Fibroblast of skin of abdomen (primary cell): ENCODE data around the gene CAB39L. TPM values are rescaled to one million over a fixed set of nuclear protein-coding genes. Genes with fewer than 3 reads are reported as not detected.

Source experiments
- DNase-seq: peaks from one replicate; pipeline ENCODE4 v3.0.0-alpha.2; 2013
- polyA plus RNA-seq, 2 experiments: library from polyadenylated mRNA; unstranded; fragments of 120-200 nt; gene quantifications; one replicate each; pipeline ENCODE4 v1.2.1, GENCODE V29; 2013; ENCODE audit not compliant: insufficient read length in 2 of 2

CAB39L gene
- 5.6 TPM for polyA plus RNA-seq (2013, experiment 1 of 2; ENCODE audit: insufficient read length)
- polyA plus RNA-seq (2013, experiment 2 of 2; ENCODE audit: insufficient read length) = 5.7 TPM

DNA sequence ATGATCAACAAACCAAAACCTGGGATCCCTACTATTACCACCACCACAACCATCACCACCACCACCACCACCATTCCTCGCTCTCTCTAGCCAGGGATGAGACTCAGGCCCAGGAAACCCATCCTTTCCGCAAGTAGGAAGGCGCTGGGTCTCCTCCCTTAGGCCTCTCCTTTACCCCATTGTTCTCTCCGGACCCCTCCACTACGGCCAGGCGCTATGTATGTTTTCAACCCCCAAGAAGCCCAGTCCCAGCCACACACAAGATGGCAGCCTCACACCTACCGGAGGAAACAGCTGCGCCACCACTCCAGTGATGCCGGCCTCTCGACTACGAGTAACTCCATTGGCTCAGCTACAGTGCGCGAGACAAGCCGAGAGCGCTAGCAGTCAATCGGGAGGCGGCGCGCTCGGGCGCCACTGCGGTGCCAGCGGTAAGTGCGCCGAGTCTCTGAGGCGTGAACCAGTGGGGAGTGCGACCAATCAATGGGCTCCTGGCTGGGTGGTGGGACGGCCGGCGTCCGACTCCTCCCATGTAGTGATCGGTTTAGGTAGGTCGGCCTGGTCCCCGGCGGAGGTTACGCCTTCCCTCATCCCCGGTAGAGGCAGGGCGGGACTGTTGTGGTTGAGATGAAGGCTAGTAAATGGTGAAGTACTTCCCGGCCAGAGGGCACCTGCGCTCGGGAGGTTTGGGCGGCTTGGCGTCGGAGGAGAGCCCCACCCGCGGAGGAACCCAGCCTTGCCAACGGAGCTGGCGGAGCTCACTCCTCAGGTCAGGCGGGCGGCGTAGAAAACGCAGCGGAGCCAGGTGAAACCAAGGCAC lies at the start of gene CAB39L, which contains the start of gene SETDB2:
TSS of gene CAB39L (minus strand) at position 361 of the 820 bp plus-strand sequence. CDS start 61,154 bp downstream, outside the sequence.
TSS of gene SETDB2 (plus strand) at position 571 of the 820 bp plus-strand sequence. CDS start 7,620 bp downstream, outside the sequence.
- peak; percentile 98 for DNase-seq

DNA sequence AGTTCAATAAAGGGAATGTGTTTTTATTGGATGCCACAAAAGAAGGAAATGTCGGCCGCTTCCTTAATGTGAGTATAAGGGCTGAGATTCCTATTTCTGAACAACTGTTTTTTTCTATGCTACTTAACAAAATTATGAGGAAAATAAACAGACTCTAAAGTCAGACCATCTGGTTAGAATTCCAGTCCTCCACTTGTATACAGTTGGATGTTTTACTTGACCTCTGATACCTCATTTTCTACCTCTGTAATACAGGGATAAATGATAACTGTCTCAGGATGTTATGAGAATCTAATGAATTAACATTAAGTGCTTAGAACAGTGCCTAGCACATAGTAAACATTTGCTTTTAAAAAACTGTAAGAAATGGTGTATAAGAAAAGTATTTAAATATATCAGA lies 44.7 kb upstream of the CAB39L start:
- DNase-seq = no peak

DNA sequence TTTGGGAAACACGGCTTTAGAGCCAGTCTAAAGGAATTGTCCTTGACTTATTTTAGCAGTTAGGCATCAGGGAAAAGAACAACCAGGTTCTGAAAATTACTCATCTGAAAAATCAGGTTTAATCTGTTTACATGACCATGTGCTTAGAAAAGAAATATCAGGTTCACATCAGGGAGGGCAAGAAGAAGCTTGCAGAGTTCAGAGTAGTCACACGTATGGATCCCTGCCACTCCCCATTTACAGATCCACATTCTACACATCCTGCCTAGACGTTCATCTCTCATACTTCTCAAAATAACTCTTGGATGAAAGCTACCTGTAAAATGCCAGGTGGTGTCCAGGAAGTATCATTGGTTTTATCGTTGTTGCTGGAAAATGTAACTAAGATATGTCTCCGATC lies 37.9 kb upstream of the CAB39L start:
- DNase-seq = no peak

DNA sequence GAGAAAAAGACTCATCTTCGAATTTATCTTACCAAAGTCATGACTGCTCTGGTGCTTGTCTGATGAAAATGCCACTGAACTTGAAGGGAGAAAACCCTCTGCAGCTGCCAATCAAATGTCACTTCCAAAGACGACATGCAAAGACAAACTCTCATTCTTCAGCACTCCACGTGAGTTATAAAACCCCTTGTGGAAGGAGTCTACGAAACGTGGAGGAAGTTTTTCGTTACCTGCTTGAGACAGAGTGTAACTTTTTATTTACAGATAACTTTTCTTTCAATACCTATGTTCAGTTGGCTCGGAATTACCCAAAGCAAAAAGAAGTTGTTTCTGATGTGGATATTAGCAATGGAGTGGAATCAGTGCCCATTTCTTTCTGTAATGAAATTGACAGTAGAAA lies 32.7 kb upstream of the CAB39L start:
- no peak for DNase-seq

GRCh38 chr13:49472186-49472585 lies 28.3 kb upstream of the CAB39L start:
- no peak for DNase-seq

DNA sequence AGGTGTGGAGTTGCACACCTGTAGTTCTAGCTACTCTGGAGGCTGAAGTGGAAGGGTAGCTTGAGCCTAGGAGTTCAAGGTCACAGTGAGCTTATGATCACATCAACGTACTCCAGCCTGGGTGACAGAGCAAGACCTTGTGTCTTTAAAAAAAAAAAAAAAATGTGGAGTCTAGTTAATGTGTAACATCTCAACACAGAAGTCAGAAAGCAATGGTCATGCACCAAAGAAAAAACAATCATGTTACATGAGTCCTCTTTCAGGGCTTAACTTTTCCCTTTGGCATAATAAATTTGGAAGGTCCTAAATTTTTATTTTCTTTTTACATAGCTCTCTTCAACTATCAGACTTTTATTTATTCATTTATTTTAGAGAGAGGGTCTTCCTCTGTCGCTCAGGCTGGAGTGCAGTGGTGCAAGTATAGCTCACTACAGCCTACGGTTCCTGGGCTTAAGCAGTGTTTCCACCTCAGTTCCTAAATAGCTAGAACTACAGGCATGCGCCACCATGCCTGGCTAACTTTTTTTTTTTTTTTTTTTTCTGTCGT lies 22.5 kb upstream of the CAB39L start:
- no peak for DNase-seq

GRCh38 chr13:49464621-49465325 lies 20.9 kb upstream of the CAB39L start:
- no peak for DNase-seq

DNA sequence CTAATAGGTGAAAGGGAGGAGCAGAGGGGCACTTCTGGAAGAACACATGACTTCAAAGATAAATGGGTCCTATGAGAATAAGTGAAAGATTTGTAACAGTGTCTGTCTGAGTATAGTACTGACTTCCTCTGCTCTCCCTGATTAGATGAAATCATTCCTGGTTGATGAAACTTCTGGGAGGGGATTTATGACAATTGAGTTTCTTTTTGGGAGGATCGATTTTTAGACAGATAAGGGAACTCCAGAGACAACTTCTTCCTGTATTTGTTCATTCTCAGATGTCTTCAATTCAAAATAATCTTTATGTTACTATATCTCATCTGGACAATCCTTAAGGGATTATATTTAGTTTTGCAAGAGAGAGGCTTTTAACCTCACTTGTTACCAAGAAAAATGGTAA lies 20.2 kb upstream of the CAB39L start:
- no peak for DNase-seq

- DNase-seq = no peak
Observed at GRCh38 chr13:49459580-49459979, 15.7 kb upstream of the CAB39L start.

DNA sequence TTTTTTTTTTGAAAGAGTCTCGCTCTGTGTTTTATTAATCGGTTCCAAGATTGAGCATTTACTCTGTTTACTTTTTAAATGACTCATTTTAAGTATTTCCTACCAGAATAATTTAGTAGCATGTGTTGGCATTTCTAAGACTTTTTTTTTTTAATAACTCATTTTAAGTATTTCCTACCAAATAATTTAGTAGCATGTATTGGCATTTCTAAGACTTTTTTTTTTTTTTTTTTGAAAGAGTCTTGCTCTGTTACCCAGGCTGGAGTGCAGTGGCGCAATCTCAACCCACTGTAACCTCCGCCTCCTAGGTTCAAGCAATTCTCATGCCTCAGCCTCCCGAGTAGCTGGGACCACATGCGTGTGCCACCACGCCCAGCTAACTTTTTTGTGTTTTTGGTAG lies 13.4 kb upstream of the CAB39L start:
- no peak for DNase-seq

- DNase-seq = no peak
Observed at GRCh38 chr13:49456156-49456555, 12.3 kb upstream of the CAB39L start.

- no peak for DNase-seq
Observed at GRCh38 chr13:49455007-49455398, 11.1 kb upstream of the CAB39L start.

GRCh38 chr13:49454388-49455006 lies 10.6 kb upstream of the CAB39L start:
- DNase-seq = peak; percentile 43

GRCh38 chr13:49453465-49453864 lies 9.6 kb upstream of the CAB39L start:
- no peak for DNase-seq

DNA sequence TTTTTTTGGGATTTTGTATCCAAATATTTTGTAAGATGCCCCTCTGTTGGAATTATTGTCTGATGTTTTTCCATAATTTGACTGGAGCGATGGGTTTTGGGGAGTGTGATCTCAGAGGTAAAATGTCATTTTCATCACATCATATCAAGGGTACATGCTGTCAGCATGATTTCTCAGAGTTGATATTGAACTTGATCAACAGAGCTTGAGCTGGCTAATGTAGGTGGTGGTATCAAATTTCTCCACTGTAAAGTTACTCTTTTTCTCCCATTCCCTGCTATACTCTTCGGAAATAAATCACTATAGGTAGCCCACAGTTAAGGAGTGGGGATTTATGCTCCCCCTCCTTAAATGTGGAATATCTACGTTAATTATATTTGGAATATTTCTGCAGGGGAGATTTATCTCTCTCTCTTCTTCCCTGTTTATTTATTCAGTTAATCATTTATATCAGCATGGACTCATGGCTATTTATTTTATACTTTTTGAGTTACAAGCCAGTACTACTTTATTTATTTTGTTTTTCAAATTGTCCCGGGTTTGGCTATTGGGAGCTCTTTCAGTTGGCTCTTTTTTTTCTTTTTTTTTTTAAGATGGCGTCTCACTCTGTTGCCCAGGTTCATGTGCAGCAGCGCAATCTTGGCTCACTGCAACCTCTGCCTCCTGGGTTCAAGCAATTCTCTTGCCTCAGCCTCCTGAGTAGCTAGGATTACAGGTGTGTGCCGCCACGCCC lies 9.0 kb upstream of the CAB39L start:
- no peak for DNase-seq

DNA sequence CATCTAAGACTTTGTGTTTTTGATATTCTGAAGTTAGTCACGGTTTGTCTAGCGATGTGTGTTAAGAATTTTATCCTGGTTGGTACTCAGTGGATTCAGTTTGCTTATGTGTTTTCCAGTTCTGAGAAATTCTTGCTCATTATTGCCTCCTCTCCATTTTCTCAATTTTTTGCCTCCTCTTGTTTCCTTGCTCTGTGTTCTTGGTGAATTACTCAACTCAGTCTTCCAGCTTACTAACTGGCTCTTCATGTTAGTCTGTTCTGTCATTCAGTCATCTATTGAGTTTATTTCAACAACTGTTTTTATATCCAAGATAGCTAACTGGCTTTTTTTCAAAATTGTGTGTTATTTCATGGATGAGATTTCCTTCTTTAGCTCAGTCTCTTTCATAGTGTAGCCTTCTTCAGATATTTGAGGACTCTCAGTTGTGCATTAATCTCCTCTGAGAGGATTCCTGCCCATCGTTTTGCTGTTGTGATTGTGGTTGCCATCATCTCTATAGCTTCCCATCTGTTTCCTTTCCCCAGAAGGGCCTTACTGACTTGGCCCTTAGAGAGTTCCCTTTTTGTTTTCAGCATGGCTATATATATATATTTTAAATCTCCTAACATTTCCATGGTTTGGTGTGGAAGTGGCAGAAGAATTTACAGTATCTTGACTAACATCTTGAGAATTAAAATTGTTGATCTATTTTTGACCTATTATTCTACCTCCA lies 6.4 kb upstream of the CAB39L start:
- DNase-seq = no peak

- no peak for DNase-seq
Observed at GRCh38 chr13:49448753-49449152, 4.9 kb upstream of the CAB39L start.

DNA sequence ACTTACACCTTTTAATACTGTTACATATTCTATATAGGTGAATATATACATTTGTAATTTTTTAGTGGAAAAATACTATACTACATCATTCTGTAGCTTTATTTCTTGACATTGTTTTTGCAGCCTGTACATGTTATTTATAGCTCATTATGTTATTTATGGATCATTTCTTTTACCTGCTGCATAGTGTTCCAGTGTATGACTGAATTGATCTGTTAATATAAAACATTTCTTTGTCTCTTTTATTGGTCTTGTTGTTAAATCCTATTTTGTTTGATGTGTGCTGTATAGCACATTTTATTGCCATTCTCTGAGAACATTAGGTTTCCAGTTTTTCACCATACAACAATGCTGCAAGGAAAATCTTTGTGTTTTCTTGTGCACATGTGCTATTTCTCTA lies 2.6 kb upstream of the CAB39L start:
- no peak for DNase-seq

DNA sequence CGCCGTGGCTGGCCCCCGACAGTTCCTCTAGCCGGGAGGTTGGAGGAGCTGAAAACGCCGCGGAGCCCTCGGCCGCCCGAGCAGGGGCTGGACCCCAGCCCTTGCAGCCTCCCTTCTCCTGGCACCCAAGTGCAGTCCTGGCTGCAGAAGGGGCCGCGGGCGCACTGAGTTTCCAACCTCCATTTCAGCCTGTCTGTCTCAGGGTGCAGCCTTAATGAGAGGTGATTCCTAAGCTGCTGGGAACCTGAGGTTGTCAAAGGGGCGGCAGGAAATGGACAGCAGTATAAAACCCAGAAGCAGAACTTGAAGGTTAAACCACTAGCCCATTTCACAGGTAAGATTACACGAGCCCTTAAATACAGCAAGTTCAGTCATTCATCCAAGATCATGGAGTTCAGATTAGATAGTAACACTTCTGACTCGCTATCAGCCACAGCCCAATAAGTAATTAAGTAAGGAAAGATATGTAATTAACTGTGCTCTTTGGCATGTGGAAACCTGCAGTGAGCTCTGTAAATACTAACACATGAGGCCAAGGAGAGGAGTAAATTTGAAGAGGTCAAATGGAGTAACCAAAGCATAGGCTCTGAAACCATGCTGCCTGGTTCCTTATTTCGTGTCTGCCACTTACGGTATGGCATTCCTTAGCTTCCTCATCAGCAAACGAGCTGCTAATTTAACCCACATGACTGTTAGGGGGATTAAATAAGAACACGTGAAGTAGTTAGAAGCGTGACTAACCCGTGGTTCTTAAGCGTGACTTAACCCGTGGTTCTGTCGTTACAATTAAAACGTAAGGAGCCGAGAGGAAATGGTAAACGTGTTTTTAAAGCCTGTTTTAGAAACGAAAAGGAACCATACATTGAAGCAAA lies 896 bp upstream of the CAB39L start:
- DNase-seq = peak; percentile 81

- peak; percentile 31 for DNase-seq
Observed at GRCh38 chr13:49443357-49443703, 534 bp downstream of the CAB39L start.

DNA sequence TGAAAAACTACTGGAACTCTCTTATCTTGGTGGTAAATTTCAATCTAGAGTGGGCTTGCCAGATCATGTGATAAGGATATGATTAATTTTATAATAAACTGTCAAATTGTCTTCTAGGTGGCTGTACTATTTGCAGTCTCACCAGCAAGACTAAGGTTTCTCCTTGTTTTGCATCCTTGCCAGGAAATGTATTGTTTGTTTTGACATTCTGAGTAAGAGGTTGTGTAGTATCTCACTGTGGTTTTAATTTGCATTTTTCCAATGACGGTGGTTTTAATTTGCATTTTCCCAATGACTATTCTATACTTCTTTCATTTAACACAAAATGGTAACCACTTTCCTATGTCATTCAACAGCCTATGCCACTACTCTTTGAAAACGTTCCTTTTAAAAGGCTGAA lies 2.0 kb downstream of the CAB39L start:
- peak; percentile 8 for DNase-seq
